Spleen (tissue), 7 donors: Measurements from ENCODE around the gene ITPR1.

Experiments used
- CTCF ChIP-seq, 11 experiments: fragments of 200-600 bp in 7 of 11; fragments of 450-650 bp in 4 of 11; sonication (generic) in 4 of 11; IDR thresholded peaks in 8 of 11; conservative IDR thresholded peaks in 3 of 11; 1 replicate in 7 of 11; 2 replicates in 4 of 11; pipeline versions ENCODE4 v1.4.0 to v1.8.0; 2016 to 2021; ENCODE audit warnings: antibody characterized with exemption in 11 of 11, inconsistent platforms in 4 of 11, mild to moderate bottlenecking in 1 of 11
- POLR2A ChIP-seq, 3 donors: fragments of 450-650 bp; IDR thresholded peaks; one replicate each; pipeline ENCODE4 v1.5.1; 2017; ENCODE audit warnings: antibody characterized with exemption in 3 of 3, mild to moderate bottlenecking in 1 of 3
- POLR2AphosphoS5 ChIP-seq, 3 donors: sonication (generic); formaldehyde crosslinking; IDR thresholded peaks; one replicate each; pipeline ENCODE4 v1.5.1; 2017; ENCODE audit warnings: antibody characterized with exemption in 3 of 3
- donor health status: DM: no; HTN: no; CAD: no; lungs with moderate emphysema.
- donor health status: DM: no; HTN: no; CAD: no.
- donor health status: DM: no; HTN: no; CAD: no.

DNA sequence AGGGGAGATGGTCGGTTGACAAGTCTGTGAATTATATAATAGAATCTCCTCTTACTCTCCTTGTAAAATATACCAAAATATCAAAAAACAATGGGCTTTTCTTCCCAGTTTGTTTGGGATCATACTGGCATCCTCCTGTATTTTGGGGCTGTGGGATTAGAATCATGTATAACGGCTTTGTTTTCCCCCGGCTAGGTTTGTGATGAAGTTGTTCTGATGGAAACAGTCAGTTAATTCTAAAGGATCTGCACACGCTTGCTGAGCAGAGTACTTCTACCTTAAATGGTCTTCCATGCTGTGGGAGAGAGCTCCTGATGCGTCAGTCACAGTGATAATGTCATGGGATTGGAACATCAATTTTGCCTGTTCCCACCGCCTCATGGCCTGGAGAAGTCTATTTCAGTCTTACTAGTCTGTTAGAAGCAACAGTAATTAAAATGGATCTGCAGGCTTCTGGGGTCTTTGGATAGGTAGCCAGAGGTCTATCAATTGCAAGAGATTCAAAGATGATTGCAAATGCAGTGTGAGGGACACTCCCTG lies 81.3 kb downstream of the ITPR1 start:
- TF ChIP-seq CTCF (IDR thresholded peaks at IDR 0.05 in 8 of 11, conservative IDR thresholded peaks at IDR 0.05 in 3 of 11) (no peak), POLR2A (IDR thresholded peaks at IDR 0.05) (no peak), POLR2AphosphoS5 (IDR thresholded peaks at IDR 0.05) (no peak)
